NB4 (cell line): Measurements from ENCODE around the gene NUP188.

Experiments used
- CTCF ChIP-seq: IDR thresholded peaks from one replicate; pipeline ENCODE4 v1.5.1; 2012; ENCODE audit warnings: low read depth, low read length
- MAX ChIP-seq: IDR thresholded peaks from 2 replicates; pipeline ENCODE4 v1.6.1; 2011; ENCODE audit warnings: low read depth, low read length
- MYC ChIP-seq: IDR thresholded peaks from 2 replicates; pipeline ENCODE4 v1.6.1; 2011; ENCODE audit warnings: low read depth, low read length
- POLR2A ChIP-seq: IDR thresholded peaks from 2 replicates; pipeline ENCODE4 v1.6.1; 2011; ENCODE audit warnings: mild to moderate bottlenecking; ENCODE audit not compliant: insufficient read length; ENCODE audit errors: extremely low read depth

- TF ChIP-seq CTCF (no peak), POLR2A (no peak), MAX (no peak), MYC (no peak)
Observed at GRCh38 chr9:128933731-128934130, 13.8 kb upstream of the NUP188 start.
